LHCN-M2 (cell line): ENCODE measurements around the gene HUS1. TPM values are rescaled to one million over a fixed set of nuclear protein-coding genes. Genes with fewer than 3 reads are reported as not detected.

Experiments
- DNase-seq: peaks from one replicate; pipeline ENCODE4 v3.0.0-alpha.2; 2012; ENCODE audit warnings: low read depth
- total RNA-seq: library from RNA; depleted of rRNA; stranded (reverse); fragments of >200 nt; gene quantifications from 2 replicates; pipeline ENCODE4 v1.2.3, GENCODE V29; 2014

The HUS1 gene
- total RNA-seq, 1 experiment from 2014 or later, result 47.7 TPM

DNA sequence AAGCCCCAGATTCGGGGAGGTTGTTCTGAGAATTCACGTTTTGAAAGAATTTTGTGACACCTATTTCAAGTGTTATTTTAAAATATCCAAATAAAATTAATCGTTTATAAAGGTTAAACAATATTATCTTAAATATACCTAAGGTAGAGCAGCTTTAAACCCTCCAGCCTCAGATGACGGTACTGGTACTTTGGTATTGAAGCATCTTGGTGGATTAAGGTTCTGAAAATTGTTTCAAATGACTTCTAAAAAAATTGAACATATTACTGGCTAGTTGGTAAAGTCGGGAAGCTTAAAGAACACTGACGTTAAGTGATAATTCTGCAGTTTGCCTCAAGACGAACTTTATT lies 392 bp upstream of the HUS1 start:
- no peak for DNase-seq

- no peak for DNase-seq
Observed at GRCh38 chr7:47978790-47979144, 648 bp downstream of the HUS1 start.

DNA sequence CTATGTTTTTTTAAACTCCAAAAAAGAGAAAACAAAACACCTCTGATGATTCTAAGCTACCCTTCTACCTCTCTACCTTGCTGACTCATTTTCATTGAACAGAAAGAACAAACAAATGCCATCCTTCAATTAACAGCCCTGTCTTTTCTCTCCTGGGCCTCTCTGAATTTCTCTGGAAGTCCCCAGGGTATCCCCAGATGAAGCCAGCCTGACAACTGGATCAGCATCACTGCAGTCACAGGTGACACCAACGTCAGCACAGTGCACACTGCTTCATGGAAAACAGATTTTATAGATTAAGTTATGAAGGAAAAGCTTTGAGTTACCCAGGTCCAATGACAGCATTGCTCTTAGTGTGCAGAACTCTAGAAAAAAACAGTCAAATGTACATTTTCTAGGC lies 5.7 kb downstream of the HUS1 start:
- DNase-seq, result no peak

- DNase-seq, result no peak
Observed at GRCh38 chr7:47970761-47971160, 8.7 kb downstream of the HUS1 start.

GRCh38 chr7:47968847-47969774 lies 10.3 kb downstream of the HUS1 start:
- DNase-seq, result peak; percentile 62

DNA sequence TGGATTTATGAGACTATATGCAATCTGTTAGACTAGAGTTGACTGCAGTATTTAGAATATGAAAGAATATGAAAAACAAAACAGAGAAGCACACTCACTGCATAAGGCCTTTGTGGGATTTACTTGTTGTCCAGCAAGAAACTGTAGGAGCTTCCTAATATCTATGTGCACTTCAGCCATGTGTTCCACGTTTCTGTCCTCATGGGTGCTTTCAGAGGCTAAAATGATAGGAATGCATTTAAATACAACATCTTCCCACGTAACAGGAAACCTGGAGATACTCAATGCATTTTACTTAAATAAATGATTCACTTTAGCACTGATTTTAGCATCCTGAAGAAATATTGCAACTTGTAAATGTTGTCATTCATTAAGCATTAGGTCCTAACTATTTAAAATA lies 11.7 kb downstream of the HUS1 start:
- no peak for DNase-seq

DNA sequence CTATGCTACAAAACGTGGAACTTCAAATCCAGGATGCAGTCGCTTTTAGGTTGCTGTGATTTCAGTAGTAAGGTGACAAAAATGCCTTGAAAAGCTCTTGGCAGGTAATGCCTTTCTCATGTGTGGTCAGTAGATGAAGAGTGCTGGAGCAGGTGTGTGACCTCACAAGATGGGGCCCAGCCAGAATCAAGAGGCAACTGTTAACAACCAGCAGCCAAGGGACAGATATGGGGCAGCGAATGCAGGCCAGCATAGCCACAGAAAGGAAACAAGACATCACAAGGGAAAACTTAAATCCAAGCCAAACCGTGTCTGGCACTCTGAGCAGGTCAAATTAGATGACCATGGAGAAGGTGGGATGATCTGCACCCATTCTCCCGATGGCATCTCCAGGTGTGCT lies 12.3 kb downstream of the HUS1 start:
- DNase-seq, result no peak

- DNase-seq, result no peak
Observed at GRCh38 chr7:47965456-47965855, 14.0 kb downstream of the HUS1 start.

DNA sequence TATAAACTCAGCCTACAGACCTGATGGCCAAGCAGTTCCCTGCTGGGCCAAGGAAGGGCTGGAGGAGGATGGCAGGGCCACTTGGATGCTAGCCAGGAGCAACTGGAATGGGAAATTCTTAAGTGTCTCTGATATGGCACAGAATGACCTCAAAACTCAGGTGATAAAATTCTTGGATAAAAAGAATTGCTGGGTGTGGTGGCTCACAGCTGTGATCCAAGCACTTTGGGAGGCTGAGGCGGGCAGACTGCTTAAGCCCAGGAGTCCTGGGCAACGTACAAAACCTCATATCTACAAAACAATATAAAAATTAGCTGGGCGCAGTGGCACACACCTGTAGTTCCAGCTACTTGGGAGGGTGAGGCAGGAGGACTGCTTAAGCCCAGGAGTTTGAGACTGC lies 17.2 kb downstream of the HUS1 start:
- no peak for DNase-seq

GRCh38 chr7:47957156-47957555 lies 22.3 kb downstream of the HUS1 start:
- no peak for DNase-seq

- no peak for DNase-seq
Observed at GRCh38 chr7:47956220-47956619, 23.2 kb downstream of the HUS1 start.

GRCh38 chr7:47954231-47954911 lies 25.0 kb downstream of the HUS1 start:
- peak; percentile 88 for DNase-seq

- DNase-seq, result no peak
Observed at GRCh38 chr7:47953822-47954221, 25.6 kb downstream of the HUS1 start.

DNA sequence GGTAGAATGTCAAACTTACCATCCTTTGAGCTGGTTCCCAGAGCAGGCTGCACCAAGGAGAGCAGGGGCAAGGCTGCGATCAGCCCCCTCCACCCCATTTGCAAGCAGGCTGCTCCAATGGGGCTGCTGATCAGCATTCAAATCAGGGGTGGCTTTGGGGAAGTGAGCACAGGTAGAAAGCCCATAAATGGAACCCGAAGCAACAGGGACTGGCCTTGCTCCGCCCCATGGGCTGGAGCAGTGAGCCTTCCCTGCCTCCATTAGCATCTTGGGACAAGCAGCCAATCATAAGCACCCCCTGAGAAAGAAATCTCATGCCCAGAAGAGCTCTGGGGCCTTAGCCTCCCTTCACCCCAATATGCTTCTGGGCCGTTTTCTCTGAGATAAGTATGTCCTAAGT lies 27.2 kb downstream of the HUS1 start:
- DNase-seq, result no peak

DNA sequence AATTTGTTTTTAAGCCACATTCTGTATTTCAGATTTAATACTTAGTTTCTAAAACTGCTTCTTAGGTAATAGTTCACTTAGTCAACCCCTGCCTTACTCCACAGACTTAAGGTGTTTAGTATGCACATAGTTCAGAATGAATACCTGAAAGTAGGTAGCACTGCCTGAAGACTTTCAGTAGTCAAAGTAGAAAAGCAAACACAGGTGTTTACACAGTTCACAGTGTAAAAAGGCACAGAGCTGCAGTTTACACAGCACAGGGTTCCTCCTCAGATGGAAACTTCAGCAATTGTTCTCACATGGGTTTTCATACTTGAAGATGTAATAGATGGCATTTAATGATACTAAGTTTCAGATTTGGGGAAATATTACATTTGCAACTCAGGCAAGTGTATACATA lies 28.0 kb downstream of the HUS1 start:
- DNase-seq, result no peak

GRCh38 chr7:47950714-47951113 lies 28.7 kb downstream of the HUS1 start:
- DNase-seq, result no peak

GRCh38 chr7:47949703-47950102 lies 29.7 kb downstream of the HUS1 start:
- no peak for DNase-seq

DNA sequence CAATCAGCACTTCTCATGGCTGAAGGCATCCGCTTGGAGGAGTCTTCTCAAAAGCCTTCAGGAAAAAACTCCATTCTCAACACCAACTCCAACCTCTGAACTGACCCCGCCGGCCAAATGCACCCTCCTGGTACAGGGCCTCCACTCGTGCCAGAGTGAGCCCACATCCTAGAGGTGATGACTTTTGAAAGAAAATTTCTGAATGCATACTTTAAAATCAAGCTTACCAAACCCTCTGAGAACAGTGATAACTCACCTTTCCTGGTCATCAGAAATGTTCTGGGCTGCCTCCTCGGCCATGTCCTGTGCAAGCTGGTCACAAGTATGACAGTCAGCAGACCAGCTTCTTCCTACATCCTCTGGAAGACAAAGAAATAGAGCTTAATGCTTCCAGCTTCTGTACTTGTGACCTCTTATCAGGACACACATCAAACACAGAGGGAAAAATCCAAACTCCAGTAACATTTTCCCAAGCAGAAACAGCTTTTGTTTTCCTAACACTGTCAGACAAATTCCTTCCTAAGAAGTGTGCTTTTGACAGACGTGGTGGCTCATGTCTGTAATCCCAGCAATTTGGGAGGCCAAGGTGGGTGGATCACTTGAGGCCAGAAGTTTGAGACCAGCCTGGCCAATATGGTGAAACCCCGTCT lies 31.1 kb downstream of the HUS1 start, which contains the start of gene PKD1L1:
Gene PKD1L1, minus strand, starts transcription at position 326 of the 650 bp plus-strand sequence. Its CDS starts 26 bp downstream, at position 300.
- DNase-seq, result no peak

DNA sequence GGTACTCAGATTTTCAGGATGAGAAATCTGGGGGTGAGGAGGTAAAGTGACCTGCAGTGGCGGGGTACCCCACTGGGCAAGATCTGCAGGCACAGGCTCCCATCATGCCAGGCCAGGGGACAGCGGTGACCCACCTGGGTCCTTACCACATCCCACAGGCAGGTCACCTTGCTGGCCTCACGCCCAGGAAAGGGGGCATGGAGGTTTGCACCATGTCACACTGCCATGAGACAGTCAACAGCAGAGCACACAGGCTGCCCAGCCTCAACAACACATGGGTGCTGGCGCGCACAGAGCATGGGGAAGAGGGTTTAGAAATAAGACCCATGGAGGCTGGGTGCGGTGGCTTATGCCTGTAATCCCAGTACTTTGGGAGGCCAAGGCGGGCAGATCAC lies 32.1 kb downstream of the HUS1 start:
- DNase-seq, result no peak

DNA sequence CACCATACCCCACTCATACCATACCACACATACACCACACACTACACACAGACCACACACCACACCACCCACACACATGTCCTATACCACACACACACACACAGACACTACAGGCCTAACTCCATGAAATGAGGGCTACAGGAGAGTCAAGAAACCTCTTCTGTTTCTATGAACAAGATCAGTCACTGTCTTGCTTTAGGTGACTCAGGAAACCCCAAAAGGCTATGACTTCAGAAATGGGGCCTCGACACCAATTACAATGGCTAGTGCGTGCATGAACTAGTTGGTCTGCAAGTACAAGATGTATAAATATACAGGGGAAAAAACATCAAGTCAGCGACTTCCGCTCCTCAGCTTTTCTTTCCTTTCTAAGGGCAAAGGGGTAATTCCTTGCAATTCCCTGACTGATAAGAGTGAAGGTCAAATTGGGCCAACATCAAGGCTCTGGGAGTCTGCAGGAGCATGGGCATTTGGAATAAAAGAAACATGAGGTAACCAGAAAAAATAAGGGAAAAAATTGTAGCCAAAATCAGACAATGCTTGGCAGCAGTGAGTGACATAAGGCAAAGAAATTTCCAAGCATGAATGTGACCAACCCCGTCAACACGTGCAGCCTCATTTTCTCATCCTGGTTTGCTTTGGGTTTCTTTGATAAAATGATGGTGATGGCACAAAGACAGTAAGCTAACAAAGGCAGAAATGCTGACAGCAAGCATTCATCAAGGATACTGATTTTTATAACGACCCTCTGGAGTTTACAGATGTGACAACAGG lies 32.6 kb downstream of the HUS1 start:
- no peak for DNase-seq

DNA sequence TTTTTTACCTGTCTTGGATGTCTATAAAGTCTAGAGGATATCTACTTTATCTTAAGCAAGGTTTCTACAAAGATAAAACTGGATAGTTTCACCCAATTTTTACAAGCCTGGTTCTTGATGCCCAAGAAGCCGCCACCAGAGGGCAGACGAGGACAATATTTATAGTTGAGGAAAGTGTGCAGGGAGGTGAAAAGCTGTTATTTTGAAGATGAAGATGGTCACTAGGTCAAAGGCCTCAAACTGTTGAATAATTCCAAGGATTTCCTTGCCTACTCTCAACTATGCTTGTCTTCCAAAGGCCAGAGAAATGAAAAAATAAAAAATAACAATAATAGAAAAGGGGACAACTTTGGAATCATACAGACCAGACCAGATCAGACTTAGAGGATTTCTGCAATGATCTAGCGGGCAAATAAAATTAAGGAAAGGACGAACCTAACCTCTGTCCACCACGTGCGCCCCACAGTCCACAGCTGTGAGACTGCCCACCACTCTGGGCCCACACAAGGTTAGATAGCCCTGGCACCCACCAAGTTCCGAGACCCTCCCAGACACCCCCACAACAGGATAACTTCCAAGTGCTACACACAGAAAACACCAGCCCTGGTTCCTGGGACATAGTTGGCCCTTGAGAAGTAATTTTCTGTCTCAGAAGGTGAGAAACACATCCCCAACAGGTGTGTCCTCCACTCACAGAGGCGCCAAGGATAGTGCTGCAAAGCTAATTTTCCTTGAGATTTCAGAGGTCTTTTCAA lies 34.0 kb downstream of the HUS1 start:
- peak; percentile 75 for DNase-seq
